Activated naive CD8-positive, alpha-beta T cell treated with anti-CD3 and anti-CD28 coated beads for 36 hours (primary cell): ENCODE results near the gene ADCY2. TPM values are rescaled to one million over a fixed set of nuclear protein-coding genes. Genes with fewer than 3 reads are reported as not detected.

ENCODE experiments used
- DNase-seq: peaks from one replicate; pipeline ENCODE4 v3.0.0; 2021
- H3K27ac Mint-ChIP-seq: one replicate; pipeline ENCODE4 v1.8.0; 2022; ENCODE audit warnings: mild to moderate bottlenecking, moderate library complexity, mixed read lengths
- H3K27me3 Mint-ChIP-seq: one replicate; pipeline ENCODE4 v1.8.0; 2022; ENCODE audit warnings: mild to moderate bottlenecking, mixed read lengths
- H3K36me3 Mint-ChIP-seq: one replicate; pipeline ENCODE4 v1.8.0; 2021; ENCODE audit warnings: mild to moderate bottlenecking, mixed read lengths
- H3K4me1 Mint-ChIP-seq: one replicate; pipeline ENCODE4 v1.8.0; 2021; ENCODE audit warnings: mixed read lengths
- H3K4me3 Mint-ChIP-seq: one replicate; pipeline ENCODE4 v1.8.0; 2022; ENCODE audit warnings: mild to moderate bottlenecking, moderate library complexity, mixed read lengths
- H3K9me3 Mint-ChIP-seq: one replicate; pipeline ENCODE4 v1.8.0; 2022; ENCODE audit warnings: mixed read lengths
- total RNA-seq, 2 experiments: library from RNA; stranded (reverse); gene quantifications; one replicate each; pipeline ENCODE4 v1.2.3, GENCODE V29; 2021

ADCY2 gene
- total RNA-seq, 2 experiments from 2014 or later, result not detected

DNA sequence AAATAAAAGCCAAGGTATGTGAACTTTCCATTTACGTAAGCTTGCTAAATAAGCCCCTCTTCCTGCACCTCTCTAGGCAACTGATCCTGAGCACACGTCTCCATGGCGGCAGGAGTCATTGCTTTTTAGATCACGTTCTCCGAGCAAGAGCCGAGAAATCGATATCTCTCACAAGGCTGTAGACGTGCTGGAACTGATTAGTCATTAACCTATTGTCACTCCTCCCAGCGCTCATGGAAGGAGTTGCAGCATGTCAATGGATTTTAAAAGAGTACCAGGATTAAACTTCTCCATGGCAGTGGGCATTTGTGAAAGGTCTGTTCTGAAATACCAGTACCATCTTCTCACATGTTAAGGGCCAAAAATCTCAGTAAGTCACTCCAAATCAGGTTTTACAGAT, 4.7 kb upstream of the ADCY2 start:
- no peak for DNase-seq
- no peaks in the 10 kb centered on the region for H3K9me3 Mint-ChIP-seq

DNA sequence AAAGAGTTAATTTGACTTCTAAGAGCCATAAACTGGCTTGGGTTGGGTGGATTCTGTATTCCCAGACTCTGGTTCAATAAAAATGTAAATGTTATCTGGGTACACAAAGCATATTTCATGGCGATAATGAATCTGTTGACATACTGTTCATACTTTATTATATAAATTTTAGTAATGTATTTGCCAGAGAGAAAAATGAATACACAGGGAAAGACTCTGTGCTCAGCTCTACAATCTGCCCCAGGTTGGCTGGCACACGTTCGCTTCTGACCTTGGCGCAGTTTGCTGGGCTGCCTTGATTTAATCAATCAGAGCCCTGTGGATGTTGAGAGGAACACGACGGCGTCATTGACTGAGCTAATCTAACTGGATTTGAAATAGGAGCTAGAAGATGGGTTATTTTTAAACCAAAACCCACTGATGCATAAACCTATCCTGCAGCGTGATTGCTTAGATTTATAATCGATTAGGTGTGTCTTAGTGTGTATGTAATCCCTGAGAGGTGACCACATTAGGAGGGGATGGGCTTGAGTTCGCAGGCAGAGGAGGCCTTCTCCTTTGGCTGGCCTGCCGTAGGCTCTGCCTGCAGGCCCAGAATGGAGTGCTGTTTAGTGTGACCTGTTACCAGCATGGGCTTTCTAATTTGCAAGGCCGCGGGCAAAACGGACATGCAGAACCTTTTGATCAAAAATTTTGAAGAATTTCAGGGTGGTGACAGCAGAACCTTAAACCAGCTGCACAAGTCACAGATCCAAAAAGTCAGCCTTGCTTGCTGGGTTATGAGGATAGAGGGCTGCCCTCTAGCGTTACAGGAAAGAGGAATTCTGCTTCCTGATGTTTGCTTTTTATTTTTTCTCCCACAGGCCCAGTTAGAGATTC, 3.9 kb upstream of the ADCY2 start:
- peaks cover 29% of the 10 kb centered on the region for H3K27me3 Mint-ChIP-seq
- H3K36me3 Mint-ChIP-seq, result no peaks in the 10 kb centered on the region
- no peak overlapping the region for H3K27ac Mint-ChIP-seq
- no peak for DNase-seq
- H3K4me3 Mint-ChIP-seq, result no peak overlapping the region
- H3K9me3 Mint-ChIP-seq, result no peaks in the 10 kb centered on the region
- peaks cover 4% of the 10 kb centered on the region for H3K4me1 Mint-ChIP-seq

More for the DNA sequence above, 4.7 kb upstream of the ADCY2 start:
- H3K27me3 Mint-ChIP-seq, result peaks cover 23% of the 10 kb centered on the region
- H3K4me1 Mint-ChIP-seq, result no peaks in the 10 kb centered on the region
- no peak overlapping the region for H3K4me3 Mint-ChIP-seq
- H3K36me3 Mint-ChIP-seq, result no peaks in the 10 kb centered on the region
- H3K27ac Mint-ChIP-seq, result no peak overlapping the region

DNA sequence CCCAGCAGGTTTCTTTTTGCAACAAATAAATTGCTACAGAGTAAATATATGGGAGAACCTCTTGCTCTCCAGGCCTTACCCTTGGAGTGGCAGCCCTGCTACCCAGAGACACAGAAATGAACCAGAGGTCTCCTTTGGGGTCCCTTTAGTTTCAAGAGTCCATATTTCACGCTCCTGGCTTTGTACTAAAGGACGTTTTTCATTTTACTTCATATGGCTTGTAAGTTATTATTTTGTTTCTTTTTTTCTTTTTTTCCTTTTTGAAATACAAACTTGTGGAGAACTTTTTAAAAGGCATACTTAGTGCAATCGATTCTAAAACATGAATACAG, 3.3 kb upstream of the ADCY2 start:
- Mint-ChIP-seq H3K36me3 (no peaks in the 10 kb centered on the region), H3K4me1 (peaks cover 5% of the 10 kb centered on the region), H3K4me3 (no peak overlapping the region), H3K9me3 (no peaks in the 10 kb centered on the region), H3K27ac (no peak overlapping the region), H3K27me3 (peaks cover 36% of the 10 kb centered on the region)
- no peak for DNase-seq

DNA sequence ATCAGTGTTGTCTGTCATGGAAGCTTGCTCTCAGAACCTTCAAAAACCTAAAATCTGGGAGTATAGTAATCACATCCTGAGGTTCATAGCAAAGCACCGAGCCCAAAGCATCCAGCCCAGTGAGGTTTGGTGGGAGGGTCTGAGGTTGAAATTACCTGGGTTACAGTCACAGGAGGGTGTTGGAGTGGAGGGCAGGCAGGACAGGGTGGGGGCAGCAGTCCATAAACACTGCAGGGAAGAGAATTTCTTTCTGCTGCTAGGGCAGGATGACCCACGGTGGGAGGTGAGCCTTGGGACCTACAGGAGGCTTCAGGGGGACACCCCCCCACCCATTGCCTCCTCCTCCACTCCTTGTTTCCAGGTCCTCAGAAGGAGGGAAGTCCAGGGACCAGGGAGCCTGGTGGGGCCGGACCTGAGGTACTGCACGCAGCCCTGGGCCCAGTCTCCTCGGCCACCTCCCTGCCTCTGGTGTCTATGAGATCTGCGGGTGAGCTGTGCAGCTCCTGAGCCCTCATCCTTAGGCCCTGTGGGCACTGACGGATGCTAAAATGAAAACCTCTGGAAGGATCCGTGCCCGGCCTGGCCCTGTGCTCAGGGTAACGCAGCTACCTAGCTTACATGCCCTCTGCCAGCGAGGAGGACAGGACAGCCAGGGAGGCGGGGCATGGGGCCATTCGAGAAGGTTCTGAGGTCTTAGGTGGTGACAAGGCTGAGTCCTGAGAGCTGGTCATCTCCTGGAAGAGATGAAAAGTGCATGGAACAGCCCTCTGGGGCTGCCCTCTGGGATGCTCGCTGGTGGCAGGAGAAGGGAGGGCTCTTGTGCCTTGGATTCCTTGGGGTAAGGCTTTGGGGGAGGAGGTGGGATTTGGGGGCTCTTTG, 1.8 kb upstream of the ADCY2 start:
- Mint-ChIP-seq H3K4me1 (peaks cover 5% of the 10 kb centered on the region), H3K4me3 (no peak overlapping the region)

DNA sequence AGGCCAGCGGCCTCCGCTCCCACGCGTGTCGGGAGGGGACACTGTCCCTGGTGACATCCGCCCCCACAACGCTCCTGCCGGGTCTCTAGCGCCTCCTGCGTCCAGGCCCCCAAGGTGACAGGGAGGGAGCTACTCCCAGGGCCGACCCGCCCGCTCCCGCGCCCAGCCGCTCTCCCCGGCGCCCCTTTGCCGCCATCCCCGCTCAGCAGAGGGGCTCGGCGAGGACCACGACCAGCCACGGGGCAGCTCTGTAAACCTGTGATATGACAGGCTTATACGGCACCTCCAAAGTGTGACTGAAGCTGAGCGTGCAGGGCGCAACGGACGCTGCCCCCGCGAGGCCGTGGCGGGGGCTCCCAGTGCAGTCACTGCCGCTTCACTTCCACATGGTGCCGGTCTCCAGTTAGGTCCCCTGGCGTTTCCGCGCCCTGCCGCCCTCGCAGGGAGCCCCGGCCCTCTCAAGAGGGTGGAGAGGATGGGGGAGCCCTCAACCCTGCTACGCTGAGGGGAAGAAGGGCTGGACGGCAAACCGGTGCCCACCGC, 978 bp upstream of the ADCY2 start:
- peaks cover 44% of the 10 kb centered on the region for H3K27me3 Mint-ChIP-seq
- peaks cover 5% of the 10 kb centered on the region for H3K4me1 Mint-ChIP-seq
- no peaks in the 10 kb centered on the region for H3K9me3 Mint-ChIP-seq
- H3K36me3 Mint-ChIP-seq, result no peaks in the 10 kb centered on the region
- H3K4me3 Mint-ChIP-seq, result no peak overlapping the region
- H3K27ac Mint-ChIP-seq, result no peak overlapping the region
- no peak for DNase-seq

More for the DNA sequence above, 1.8 kb upstream of the ADCY2 start:
- Mint-ChIP-seq H3K36me3 (no peaks in the 10 kb centered on the region), H3K27ac (no peak overlapping the region), H3K27me3 (peaks cover 44% of the 10 kb centered on the region), H3K9me3 (no peaks in the 10 kb centered on the region)
- no peak for DNase-seq

DNA sequence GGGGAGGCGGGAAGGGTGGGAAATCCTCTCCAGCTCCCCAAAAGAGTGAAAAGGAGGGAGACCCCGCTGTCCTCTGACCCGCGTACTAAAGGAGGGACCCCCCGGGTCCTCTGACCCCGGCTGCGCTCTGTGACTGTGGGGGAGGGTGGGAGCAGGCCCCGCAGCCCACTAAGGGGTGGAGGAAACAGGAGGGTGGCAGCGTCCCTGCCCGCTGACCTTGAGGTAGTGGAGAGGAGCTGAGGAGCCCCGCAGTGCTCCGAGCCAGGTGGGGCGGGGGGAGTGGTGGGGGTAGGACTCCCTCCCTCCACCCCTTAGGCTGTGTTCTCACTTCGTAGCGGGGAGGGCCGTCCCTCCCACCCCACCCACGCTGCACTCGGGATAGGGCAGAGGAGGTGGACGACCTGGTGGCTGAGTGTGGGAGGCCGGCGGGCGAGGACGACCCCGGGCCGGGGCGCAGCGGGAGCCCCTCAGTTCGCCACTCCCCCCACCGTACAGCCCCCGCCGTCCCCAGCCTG, 449 bp upstream of the ADCY2 start:
- H3K36me3 Mint-ChIP-seq, result no peaks in the 10 kb centered on the region
- H3K4me1 Mint-ChIP-seq, result peaks cover 5% of the 10 kb centered on the region
- H3K27ac Mint-ChIP-seq, result no peak overlapping the region
- no peak overlapping the region for H3K4me3 Mint-ChIP-seq
- no peaks in the 10 kb centered on the region for H3K9me3 Mint-ChIP-seq
- no peak for DNase-seq
- peaks cover 44% of the 10 kb centered on the region for H3K27me3 Mint-ChIP-seq

DNA sequence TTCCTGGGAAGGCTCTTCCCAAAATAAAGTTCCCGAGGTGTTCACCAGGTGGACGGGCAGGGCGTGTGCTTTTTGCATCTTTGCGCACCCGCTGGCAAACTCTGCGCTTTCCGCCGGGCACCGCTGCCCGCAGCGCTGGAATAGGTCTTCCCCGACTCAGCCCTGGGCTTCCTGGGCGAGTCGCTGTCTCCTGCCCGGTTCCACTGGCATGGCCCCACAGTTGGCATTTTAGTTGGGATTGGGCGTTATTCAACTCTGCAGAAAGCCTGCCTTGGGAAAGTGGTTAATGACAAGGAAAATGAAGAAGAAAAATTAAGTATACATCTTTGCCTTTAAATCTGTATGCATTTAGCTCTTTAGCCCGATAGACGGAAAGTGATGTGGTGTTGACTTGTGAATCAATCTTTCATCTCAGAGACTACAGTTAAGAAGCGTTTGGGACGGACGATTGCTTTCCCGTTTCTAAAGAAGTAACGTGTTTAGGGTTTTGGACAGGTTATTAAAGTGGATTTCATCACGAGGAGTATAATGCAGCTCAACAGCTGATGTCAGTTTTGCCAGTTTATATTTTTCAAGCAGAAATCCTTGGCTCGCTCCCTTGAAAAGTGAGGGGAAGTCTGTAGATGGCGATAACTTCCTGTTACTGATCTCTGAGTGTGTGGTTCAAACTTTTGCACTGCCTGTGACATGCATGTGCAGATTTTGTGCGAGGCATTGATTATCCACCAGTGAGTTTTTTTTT, 946 bp downstream of the ADCY2 start:
- Mint-ChIP-seq H3K36me3 (no peaks in the 10 kb centered on the region), H3K4me1 (peaks cover 5% of the 10 kb centered on the region), H3K9me3 (no peaks in the 10 kb centered on the region), H3K4me3 (no peak overlapping the region), H3K27me3 (peaks cover 44% of the 10 kb centered on the region), H3K27ac (no peak overlapping the region)
- no peak for DNase-seq

DNA sequence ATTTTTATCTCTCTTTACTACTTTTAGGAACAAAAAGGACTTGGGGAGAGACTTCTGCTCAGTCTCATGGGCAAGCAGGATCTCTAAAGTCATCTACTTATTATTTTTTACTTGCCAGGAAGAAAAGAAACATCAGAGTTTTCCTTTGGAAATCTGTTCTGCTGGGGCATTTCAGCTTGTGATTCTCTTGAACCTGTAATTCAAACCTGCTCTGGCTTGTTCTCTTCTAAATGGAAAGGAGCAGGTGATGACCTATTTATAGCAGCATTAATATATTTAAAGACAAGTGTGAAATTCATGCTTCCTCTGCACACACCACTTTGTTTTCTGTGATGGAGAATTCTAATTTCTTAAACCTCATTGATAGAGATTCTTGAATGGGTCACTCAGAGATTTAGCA, 2.0 kb downstream of the ADCY2 start:
- Mint-ChIP-seq H3K4me3 (no peak overlapping the region), H3K9me3 (no peaks in the 10 kb centered on the region), H3K4me1 (peaks cover 5% of the 10 kb centered on the region), H3K36me3 (no peaks in the 10 kb centered on the region), H3K27ac (no peak overlapping the region), H3K27me3 (peaks cover 44% of the 10 kb centered on the region)
- DNase-seq, result no peak

DNA sequence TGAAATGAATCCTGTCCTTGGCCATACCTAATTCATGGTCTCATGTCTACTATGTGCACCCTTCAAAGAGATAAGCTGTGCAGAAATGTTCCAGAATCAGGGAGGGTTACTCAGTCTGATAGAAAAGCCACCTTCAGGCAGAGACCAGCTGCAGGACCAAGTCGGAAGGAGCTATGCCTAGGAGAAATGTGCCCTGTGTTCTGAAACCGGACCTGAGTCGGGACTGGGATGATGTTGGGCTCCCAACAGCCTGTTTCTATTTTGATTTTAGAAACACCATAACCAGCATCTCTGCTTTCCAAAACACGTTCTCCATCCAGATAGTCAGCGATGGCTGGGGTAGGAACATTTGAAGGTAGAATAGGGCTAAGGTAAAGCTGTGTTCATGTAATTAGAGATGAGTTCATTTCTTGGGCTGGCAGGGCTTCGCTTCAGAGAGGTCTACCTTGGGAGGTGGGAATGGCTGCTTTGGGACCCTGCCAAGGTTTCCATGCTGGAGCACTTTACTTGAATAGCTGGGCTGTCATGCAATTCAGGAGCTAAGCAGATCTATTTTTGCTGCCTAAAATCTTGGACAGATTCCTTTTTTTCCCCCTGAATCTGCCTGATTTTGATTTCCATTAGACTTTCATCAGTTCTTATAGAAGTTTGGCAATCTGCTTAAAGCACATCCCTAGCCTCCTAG, 2.8 kb downstream of the ADCY2 start:
- no peak overlapping the region for H3K27ac Mint-ChIP-seq
- H3K4me1 Mint-ChIP-seq, result peaks cover 5% of the 10 kb centered on the region
- peaks cover 37% of the 10 kb centered on the region for H3K27me3 Mint-ChIP-seq
- H3K36me3 Mint-ChIP-seq, result no peaks in the 10 kb centered on the region
- no peaks in the 10 kb centered on the region for H3K9me3 Mint-ChIP-seq
- DNase-seq, result no peak
- H3K4me3 Mint-ChIP-seq, result no peak overlapping the region

DNA sequence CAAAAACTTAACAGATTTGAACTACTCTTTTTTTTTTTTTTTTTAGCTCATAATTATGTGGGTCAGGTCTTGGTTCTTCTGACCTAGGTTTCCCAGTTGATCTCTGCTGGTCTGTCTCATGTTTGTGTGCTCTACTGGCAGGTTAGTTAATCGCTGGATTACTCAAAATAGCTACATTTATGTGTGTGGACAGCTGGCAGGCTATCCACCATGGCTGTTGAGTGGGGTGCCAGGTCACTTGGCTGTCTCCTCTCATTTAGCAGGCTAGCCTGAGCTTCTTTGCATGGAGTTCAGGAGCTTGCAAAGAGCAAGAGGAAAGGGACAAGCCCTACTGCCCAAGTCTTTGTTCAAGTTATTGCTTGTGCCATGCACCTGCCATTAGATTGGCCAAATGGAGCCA, 9.3 kb downstream of the ADCY2 start:
- Mint-ChIP-seq H3K27ac (no peak overlapping the region), H3K4me3 (no peak overlapping the region), H3K9me3 (peaks cover 1% of the 10 kb centered on the region), H3K27me3 (no peaks in the 10 kb centered on the region), H3K36me3 (no peaks in the 10 kb centered on the region), H3K4me1 (no peaks in the 10 kb centered on the region)
- DNase-seq, result no peak

DNA sequence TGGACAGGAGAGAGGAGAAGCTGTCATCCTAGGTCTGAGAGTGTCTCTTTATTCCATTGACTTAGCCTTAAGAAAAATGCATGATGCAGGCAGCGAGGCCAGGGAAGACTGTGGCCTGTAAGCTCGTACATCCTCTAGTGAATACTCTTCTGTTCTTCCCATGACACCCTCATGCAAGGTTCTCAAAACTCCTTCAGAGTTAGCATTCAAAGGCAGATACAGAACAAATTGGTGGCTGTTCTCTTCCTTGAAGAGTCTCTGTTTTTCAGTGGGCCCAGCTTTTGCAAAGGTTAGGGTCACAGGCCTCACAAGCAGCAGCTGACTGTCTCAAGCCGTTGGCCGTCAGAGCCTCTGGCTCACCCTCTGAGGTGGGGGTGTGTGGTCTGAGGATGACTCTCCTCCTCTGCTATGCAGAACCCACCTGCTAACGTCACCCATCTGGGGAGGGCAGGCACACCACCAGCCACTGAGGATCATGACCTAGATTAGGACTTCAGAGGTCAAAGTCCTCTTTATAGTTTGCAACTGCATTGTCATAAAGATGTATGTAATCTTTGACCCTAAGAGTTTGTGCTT, 15.1 kb downstream of the ADCY2 start:
- H3K4me3 Mint-ChIP-seq, result no peak overlapping the region
- no peaks in the 10 kb centered on the region for H3K36me3 Mint-ChIP-seq
- no peaks in the 10 kb centered on the region for H3K4me1 Mint-ChIP-seq
- peaks cover 1% of the 10 kb centered on the region for H3K9me3 Mint-ChIP-seq
- DNase-seq, result no peak
- H3K27ac Mint-ChIP-seq, result no peak overlapping the region
- no peaks in the 10 kb centered on the region for H3K27me3 Mint-ChIP-seq

DNA sequence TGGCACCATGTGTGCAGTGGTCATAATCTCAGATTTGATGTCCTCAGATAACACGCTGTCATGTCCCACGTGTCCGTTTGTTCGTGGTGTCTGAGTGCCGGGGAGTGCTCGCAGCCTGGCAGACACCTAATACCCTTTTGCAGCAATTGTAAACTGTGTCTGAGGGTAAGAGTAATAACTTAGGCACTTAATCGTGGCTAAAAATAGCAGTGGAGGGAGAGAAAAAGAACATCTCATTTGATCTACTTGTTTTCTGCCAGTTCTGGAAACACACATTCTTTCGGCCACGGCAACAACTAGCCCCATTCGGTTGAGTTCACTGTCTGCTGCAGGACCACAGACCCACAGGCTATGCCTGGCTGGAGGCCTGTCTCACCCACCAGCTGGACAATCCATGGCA, 16.5 kb downstream of the ADCY2 start:
- DNase-seq, result no peak
- H3K9me3 Mint-ChIP-seq, result peaks cover 1% of the 10 kb centered on the region
- no peaks in the 10 kb centered on the region for H3K4me1 Mint-ChIP-seq
- H3K27ac Mint-ChIP-seq, result no peak overlapping the region
- no peaks in the 10 kb centered on the region for H3K27me3 Mint-ChIP-seq
- no peaks in the 10 kb centered on the region for H3K36me3 Mint-ChIP-seq
- H3K4me3 Mint-ChIP-seq, result no peak overlapping the region

DNA sequence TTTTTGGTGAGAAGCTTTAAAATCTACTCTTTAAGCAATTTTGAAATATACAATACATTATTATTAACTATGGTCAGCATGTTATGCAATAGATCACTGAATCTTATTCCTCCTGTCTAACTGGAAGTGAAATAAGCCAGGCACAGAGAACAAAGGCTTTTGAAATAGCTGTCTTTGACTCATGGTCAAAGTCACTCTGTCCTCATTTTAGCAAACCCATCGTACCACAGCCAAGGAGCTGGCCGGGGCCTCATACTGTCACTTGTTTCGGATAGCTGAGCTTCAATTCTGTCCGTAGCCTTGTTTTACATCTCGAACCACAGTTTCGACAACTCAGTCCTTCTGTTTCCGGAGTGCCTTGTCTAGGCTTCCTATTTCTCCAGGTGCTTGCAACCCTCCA, 19.2 kb downstream of the ADCY2 start:
- H3K27ac Mint-ChIP-seq, result no peak overlapping the region

More for the DNA sequence above, 19.2 kb downstream of the ADCY2 start:
- no peak for DNase-seq
- Mint-ChIP-seq H3K4me3 (no peak overlapping the region), H3K27me3 (peaks cover 9% of the 10 kb centered on the region), H3K4me1 (no peaks in the 10 kb centered on the region), H3K36me3 (no peaks in the 10 kb centered on the region), H3K9me3 (no peaks in the 10 kb centered on the region)
